GM18507 (cell line): Measurements from ENCODE around the gene STAC3.
A peak's percentile ranks its signal among the peaks of the same experiment; 100 is the strongest.
"Not testable (repeated sequence)": the region's sequence is repeated elsewhere in the genome, so short reads cannot be mapped to it uniquely, and the experiment has no call there.

ENCODE experiments used
- DNase-seq: peaks from one replicate; pipeline ENCODE4 v3.0.0; 2011; ENCODE audit warnings: low read depth; ENCODE audit not compliant: insufficient read length; ENCODE audit errors: extremely low spot score
- FAIRE-seq: peaks from 2 replicates; lab custom pipeline; 2011; peaks lifted over from hg19 to GRCh38; lab: Jason Lieb, UNC

STAC3 gene

GRCh38 chr12:57250956-57251355, at the start of gene STAC3:
TSS of gene STAC3 (minus strand) at chr12:57251187. CDS start at chr12:57249636, 1,551 bp downstream.
- DNase-seq (no peak), FAIRE-seq (no peak)

- no peak for FAIRE-seq
Observed at GRCh38 chr12:57299514-57300016, 48.6 kb upstream of the STAC3 start.

GRCh38 chr12:57296291-57296690, 45.3 kb upstream of the STAC3 start:
- FAIRE-seq: no peak
- DNase-seq: no peak

More at GRCh38 chr12:57299514-57300016, 48.6 kb upstream of the STAC3 start:
- no peak for DNase-seq

- not testable (repeated sequence) for DNase-seq, FAIRE-seq
Observed at GRCh38 chr12:57282073-57282472, 31.1 kb upstream of the STAC3 start.

DNA sequence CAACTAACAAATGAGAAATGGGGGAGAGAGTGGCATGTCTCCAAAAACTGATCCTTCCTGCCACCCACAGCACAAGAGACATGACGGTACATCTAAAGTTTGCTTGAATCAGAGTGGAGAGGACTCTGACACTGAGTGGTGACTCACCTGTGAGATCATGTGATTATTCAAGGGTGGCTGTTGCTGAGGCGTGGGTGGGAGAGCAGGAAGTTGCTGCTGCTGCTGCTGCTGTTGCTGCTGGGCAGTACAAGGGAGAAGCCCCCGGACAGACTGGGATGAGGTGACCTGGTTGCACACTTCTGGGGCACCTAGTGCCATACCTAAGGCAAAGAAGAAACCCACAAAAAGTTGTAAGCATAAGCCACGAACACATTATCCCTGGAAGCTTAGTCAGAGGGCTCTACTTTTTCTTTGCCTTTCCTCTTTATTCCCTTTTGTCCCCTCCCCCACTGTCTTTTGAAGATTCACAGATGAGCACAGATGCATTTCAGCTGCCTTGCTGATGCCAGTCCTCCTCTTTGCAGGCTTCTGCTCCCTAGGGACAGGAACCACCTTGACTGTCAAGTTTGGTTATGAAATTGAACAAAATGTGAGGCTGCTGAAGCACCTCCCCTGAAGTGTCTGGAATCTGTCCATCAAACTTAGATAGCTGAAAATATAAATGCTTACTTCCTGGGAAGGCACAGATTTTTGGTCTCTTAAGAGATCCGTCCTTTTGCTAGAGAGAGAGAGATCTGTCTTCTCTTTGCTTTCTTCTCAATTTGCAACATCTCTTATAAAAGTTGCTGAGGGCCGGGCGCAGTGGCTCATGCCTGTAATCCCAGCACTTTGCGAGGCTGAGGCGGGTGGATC, 29.4 kb upstream of the STAC3 start:
- FAIRE-seq: peak; percentile 91
- peak; percentile 51 for DNase-seq

GRCh38 chr12:57278465-57279381, 27.7 kb upstream of the STAC3 start:
- DNase-seq: no peak
- no peak for FAIRE-seq

DNA sequence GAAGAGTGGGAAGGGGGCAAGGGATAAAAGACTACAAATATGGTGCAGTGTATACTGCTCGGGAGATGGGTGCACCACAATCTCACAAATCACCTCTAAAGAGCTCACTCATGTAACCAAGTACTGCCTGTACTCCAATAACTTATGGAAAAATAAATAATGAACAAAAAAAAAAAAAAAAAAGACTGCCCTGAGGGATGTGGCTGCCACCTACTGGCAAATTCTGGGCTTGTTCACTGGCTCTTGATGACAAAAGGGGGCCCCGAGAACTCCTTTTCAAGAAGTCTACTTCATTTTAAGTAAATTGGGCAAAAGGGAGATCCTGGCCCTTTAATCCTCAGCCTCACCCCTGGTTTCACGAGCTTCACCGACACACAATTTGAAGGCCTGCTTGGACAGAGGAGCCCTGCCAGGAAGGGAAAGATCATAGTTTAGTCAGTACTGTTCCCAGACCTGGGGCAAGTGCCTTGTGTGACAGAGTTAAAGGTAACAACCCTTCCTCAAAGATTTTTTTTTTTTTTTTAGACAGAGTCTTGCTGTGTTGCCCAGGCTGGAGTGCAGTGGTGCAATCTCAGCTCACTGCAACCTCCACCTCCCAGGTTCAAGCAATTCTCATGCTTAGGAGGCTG, 26.1 kb upstream of the STAC3 start:
- FAIRE-seq (no peak), DNase-seq (no peak)

DNA sequence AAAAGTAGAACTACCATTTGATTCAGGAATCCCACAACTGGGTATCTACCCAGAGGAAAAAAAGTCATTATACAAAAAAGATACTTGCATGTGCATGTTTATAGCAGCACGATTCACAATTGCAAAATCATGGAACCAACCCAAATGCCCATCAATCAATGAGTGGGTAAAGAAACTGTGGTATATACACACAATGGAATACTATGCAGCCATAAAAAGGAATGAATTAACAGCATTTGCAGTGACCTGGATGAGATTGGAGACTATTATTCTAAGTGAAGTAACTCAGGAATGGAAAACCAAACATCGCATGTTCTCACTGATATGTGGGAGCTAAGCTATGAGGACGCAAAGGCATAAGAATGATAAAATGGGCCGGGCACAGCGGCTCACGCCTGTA, 25.2 kb upstream of the STAC3 start:
- DNase-seq, FAIRE-seq: not testable (repeated sequence)

GRCh38 chr12:57273516-57273915, 22.5 kb upstream of the STAC3 start:
- FAIRE-seq: no peak

DNA sequence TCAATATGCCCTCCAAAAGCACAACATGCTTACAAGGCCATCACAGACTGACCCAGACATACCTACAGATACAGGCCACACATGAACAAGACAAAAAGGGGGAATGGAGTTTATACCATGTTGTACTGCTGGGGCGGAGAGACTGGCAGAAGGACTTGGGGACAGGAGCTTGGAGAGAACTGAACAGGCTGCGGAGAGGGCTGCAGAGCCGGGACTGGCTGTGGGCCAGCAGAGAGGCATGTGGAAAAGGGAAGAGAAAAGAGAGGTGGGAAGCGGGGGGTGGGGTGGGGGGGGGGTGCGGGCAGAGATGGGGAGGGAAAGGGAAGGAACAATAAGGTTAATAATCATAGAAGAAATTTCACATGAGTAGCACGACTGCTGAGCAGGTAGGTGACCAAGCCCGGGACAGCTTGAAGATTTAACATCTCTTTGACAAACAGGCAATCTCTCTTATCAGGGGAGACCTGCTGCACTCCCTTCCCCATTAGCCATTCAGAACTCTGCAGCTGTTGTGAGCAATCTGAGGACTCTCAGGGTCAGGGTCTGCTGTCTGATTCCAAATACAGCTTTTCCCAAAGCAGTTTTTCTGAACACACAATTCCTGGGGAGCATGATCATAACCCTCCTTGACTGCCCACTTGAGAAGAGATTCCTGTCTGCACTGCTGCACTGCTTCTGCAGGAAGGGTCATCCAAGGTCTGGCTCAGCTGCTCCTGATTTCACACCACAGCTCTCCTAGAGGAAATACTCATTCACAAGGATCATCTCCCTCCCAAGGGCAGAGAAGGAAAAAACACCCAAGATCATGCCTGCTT, 21.6 kb upstream of the STAC3 start:
- FAIRE-seq (no peak), DNase-seq (no peak)

More at GRCh38 chr12:57273516-57273915, 22.5 kb upstream of the STAC3 start:
- DNase-seq: no peak

DNA sequence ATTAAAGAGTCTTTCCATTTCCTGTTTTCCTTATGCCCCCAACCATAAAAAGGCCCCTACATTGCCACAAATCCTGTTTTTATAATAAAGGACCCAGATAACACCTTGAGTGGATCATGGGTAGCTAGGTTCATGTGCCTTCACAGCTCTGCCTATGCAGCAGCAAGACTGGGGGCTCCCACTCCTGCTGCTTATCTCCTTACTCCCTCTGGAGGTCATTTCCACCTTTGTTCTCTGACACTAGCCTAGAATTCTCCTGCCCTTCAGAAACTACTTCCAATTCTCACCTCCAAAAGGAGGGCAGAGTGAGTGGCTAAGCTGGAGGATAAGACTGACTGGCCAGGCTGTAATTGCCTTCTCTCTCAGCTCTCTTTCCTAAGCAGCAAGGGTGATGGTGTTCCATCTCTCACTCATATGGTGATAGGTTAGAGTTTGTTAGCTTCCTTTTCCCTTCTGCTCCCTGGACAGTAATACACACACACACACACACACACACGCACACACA, 20.0 kb upstream of the STAC3 start:
- DNase-seq (no peak), FAIRE-seq (no peak)

- FAIRE-seq (no peak), DNase-seq (no peak)
Observed at GRCh38 chr12:57268264-57268663, 17.3 kb upstream of the STAC3 start.

- no peak for DNase-seq
- no peak for FAIRE-seq
Observed at GRCh38 chr12:57266681-57267080, 15.7 kb upstream of the STAC3 start.

DNA sequence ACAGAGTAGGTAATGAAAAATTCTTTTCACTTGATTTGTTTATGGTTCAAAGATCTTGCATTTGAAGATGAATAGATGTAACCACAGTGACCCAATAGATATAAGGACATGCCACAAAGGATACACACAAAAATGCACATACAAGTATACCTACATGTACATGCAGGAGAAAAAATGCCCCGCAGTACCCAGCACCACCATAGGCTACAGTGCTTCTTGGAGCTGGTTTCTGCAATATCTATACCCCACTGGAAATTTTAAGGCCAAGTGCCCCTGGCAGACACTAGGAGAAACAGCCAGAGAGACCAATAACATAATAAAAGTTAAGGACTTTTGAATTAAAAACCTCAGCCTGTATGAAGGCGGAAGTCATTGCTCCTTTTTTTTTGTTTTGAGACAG, 12.1 kb upstream of the STAC3 start:
- FAIRE-seq: no peak
- no peak for DNase-seq

DNA sequence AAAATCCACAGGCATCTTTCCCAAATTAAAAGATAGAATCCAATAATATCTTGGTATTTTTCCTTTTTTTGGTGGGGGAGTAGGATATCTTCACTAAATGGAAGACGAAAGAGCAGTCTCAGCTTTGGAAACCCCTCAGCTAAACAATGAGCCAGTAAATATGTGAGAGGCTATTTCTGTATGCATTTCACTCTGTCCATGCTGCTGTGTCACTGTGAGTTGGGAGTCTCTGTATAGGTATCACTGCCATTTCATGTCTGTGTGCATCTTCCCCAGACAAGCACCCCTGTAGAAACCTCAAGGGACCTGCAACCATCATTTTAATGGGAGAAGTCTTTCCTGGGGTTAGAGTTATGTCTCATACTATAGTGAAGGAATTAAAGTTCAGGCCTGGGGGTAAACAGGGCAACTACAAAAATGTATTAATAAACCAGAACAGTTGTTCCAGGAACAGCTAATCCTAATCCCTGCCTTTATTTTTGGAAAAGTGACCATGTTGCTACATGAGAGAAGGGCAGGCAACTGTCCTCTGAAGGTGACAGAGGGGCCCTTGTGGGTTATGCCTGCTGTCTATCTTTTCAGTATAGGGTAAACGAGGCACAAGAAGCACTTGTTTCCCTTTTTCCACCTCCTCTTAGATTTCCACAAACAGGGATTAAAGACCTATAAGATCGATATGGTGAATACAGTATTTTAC, 11.3 kb upstream of the STAC3 start:
- FAIRE-seq (no peak), DNase-seq (no peak)

DNA sequence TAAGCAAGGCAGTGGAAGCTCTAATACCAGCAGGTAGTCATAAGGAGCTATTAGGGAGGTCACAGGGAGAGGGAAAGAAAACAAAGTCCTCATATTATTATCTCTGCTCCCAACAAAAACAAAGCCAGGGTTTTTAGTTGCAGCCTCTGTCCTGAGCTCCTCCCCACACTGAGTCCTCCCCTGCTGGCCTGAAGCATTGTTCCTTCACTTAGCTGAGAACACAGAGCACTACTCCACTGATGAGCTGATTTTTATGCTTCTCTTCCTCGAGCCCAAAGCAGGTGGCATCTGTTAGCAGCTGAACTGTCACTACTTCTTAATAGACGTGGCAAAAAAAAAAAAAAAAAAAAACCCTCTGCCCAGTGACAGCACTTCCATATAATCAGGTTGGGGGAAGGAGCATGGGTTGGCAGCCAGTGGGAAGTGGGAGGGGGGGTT, 10.5 kb upstream of the STAC3 start:
- FAIRE-seq (no peak), DNase-seq (no peak)

GRCh38 chr12:57260366-57260765, 9.4 kb upstream of the STAC3 start:
- no peak for FAIRE-seq
- DNase-seq: no peak
